ENCODE results near the gene DHRSX.
"Not testable (repeated sequence)": the region's sequence is repeated elsewhere in the genome, so short reads cannot be mapped to it uniquely, and the experiment has no call there.

DHRSX gene

GRCh38 chrX:2497961-2498780 is 2.6 kb downstream of the DHRSX start:
- no peak for DNase-seq (ENCODE audit: low read depth)

GRCh38 chrX:2495595-2495994 is 5.2 kb downstream of the DHRSX start:
- no peak for DNase-seq (ENCODE audit: low read depth)

- no peak for DNase-seq (ENCODE audit: low read depth)
Observed at GRCh38 chrX:2492531-2493218, 8.1 kb downstream of the DHRSX start.

- DNase-seq (ENCODE audit: low read depth): no peak
Observed at GRCh38 chrX:2490634-2491033, 10.1 kb downstream of the DHRSX start.

GRCh38 chrX:2489446-2490445 is 11.0 kb downstream of the DHRSX start:
- DNase-seq (ENCODE audit: low read depth): no peak

- DNase-seq (ENCODE audit: low read depth): no peak
Observed at GRCh38 chrX:2488621-2489285, 12.0 kb downstream of the DHRSX start.

- no peak for DNase-seq (ENCODE audit: low read depth)
Observed at GRCh38 chrX:2487366-2487765, 13.4 kb downstream of the DHRSX start.

- no peak for DNase-seq (ENCODE audit: low read depth)
Observed at GRCh38 chrX:2486476-2487133, 14.2 kb downstream of the DHRSX start.

GRCh38 chrX:2485789-2486345 is 14.9 kb downstream of the DHRSX start:
- DNase-seq (ENCODE audit: low read depth): no peak

- no peak for DNase-seq (ENCODE audit: low read depth)
Observed at GRCh38 chrX:2484721-2485648, 15.8 kb downstream of the DHRSX start.

GRCh38 chrX:2484256-2484655 is 16.5 kb downstream of the DHRSX start:
- DNase-seq (ENCODE audit: low read depth): no peak

GRCh38 chrX:2483398-2484060 is 17.2 kb downstream of the DHRSX start:
- no peak for DNase-seq (ENCODE audit: low read depth)

- DNase-seq (ENCODE audit: low read depth): not testable (repeated sequence)
Observed at GRCh38 chrX:2481597-2481996, 19.2 kb downstream of the DHRSX start.

GRCh38 chrX:2479982-2480381 is 20.8 kb downstream of the DHRSX start:
- DNase-seq (ENCODE audit: low read depth): not testable (repeated sequence)

- no peak for DNase-seq (ENCODE audit: low read depth)
Observed at GRCh38 chrX:2479420-2479780, 21.4 kb downstream of the DHRSX start.

- DNase-seq (ENCODE audit: low read depth): no peak
Observed at GRCh38 chrX:2478546-2479419, 22.0 kb downstream of the DHRSX start.

GRCh38 chrX:2477313-2477712 is 23.5 kb downstream of the DHRSX start:
- DNase-seq (ENCODE audit: low read depth): not testable (repeated sequence)
